ENCODE measurements around the gene ZWILCH.

GRCh38 chr15:66503780-66504562 is 1.2 kb upstream of the ZWILCH start:
- TF ChIP-seq CTCF (conservative IDR thresholded peaks at IDR 0.05) (no peak), ZFX (IDR thresholded peaks at IDR 0.05) (no peak)
